Memory B cell (primary cell): Measurements from ENCODE around the gene MTURN.
"Not testable (repeated sequence)": the region's sequence is repeated elsewhere in the genome, so short reads cannot be mapped to it uniquely, and the experiment has no call there.

Experiments used
- ATAC-seq: fragments of 150-1000 bp; cut with Tn5 transposase; 2 replicates; pipeline ENCODE4 v1.10.0; 2021; ENCODE audit warnings: low read depth, mild to moderate bottlenecking, moderate library complexity
- DNase-seq, 2 donors: peaks; one replicate each; pipeline ENCODE4 v3.0.0; 2022; ENCODE audit warnings: low spot score in 2 of 2
- H3K27ac Mint-ChIP-seq: one replicate; pipeline ENCODE4 v1.8.0; 2022; ENCODE audit warnings: mild to moderate bottlenecking, moderate library complexity, mixed read lengths
- H3K27me3 Mint-ChIP-seq: one replicate; pipeline ENCODE4 v1.8.0; 2022; ENCODE audit warnings: mixed read lengths
- H3K36me3 Mint-ChIP-seq: one replicate; pipeline ENCODE4 v1.8.0; 2022; ENCODE audit warnings: mild to moderate bottlenecking, mixed read lengths
- H3K4me1 Mint-ChIP-seq: one replicate; pipeline ENCODE4 v1.8.0; 2022; ENCODE audit warnings: mixed read lengths
- H3K4me3 Mint-ChIP-seq: one replicate; pipeline ENCODE4 v1.8.0; 2022; ENCODE audit warnings: mild to moderate bottlenecking, moderate library complexity, mixed read lengths
- H3K9me3 Mint-ChIP-seq: one replicate; pipeline ENCODE4 v1.8.0; 2022; ENCODE audit warnings: mixed read lengths

The MTURN gene

DNA sequence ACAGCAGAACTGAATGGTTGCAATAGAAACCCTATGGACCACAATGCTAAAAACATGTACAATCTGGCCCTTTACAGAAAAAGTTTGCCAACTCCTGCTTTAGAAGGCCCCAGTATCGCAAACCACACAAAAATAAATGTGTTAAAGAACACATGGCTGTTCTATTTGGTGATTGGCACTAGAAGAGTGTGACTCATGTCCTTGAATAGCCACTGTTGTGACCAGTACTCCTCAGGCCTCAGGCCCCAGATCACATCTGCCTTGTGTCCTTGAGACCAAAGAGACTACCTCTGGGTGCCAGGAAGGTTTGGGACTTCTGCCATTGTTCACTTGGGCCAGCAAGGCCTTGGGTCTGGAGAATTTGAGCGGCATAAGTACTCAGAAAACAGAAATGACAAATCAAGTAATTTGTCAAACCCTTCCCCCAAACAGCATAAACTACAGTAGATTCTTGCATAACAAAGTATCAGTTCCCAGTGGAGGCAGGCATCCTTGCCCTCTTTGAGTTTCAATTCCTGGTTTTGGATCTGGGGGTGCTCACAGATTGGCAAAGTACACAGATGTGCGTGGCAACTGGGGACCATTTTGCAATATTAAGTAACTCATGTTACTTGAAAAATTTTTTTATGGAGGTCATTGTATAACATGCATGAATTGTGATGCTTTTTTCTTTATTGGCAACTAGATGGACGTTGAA lies 50.2 kb downstream of the MTURN start:
- Mint-ChIP-seq H3K27ac (no peak overlapping the region), H3K4me3 (no peak overlapping the region), H3K36me3 (peaks cover 14% of the 10 kb centered on the region), H3K9me3 (peaks cover 11% of the 10 kb centered on the region), H3K4me1 (peaks cover 9% of the 10 kb centered on the region), H3K27me3 (no peaks in the 10 kb centered on the region)
- no peak for DNase-seq
- ATAC-seq, result peak; percentile 90

- DNase-seq (no peak), ATAC-seq (no peak)
- Mint-ChIP-seq H3K9me3 (peaks cover 11% of the 10 kb centered on the region), H3K4me3 (no peak overlapping the region), H3K4me1 (peaks cover 9% of the 10 kb centered on the region), H3K36me3 (peaks cover 14% of the 10 kb centered on the region), H3K27ac (no peak overlapping the region), H3K27me3 (no peaks in the 10 kb centered on the region)
These were observed 50.7 kb downstream of the MTURN start for GRCh38 chr7:30185496-30185895.

DNA sequence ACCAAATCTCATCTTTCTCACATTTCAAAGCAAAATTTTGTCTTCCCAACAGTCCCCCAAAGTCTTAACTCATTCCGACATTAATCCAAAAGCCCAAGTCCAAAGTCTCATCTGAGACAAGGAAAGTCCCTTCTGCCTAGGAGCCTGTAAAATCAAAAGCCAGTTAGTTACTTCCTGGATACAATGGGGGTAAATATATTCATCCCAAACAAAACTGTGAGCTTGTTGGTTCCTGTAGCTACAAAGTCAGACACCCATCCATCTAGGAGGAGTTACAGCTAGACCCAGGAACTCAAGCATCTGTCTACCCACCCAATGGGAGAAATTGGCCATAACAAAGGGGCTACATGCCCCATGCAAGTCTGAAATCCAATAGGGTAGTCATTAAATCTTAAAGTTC lies 51.9 kb downstream of the MTURN start:
- DNase-seq (no peak), ATAC-seq (no peak)
- no peak overlapping the region for H3K27ac Mint-ChIP-seq
- H3K9me3 Mint-ChIP-seq, result peaks cover 11% of the 10 kb centered on the region
- peaks cover 9% of the 10 kb centered on the region for H3K4me1 Mint-ChIP-seq
- no peak overlapping the region for H3K4me3 Mint-ChIP-seq
- peaks cover 14% of the 10 kb centered on the region for H3K36me3 Mint-ChIP-seq
- no peaks in the 10 kb centered on the region for H3K27me3 Mint-ChIP-seq

DNA sequence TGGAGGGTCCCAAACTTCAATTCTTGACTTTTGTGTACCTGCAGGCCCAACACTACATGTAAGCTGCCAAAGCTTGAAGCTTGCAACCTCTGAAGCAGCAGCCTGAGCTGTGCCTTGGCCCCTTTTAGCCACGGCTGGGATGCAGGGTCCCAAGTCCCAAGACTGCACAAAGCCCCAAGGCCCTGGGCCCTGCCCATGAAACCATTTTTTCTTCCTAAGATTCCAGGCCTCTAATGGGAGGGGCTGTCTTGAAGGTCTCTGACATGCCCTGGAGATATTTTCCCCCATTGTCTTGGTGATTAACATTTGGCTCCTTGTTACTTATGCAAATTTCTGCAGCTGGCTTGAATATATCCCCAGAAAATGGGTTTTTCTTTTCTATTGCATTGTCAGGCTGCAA lies 52.7 kb downstream of the MTURN start:
- Mint-ChIP-seq H3K27me3 (no peaks in the 10 kb centered on the region), H3K4me1 (peaks cover 10% of the 10 kb centered on the region), H3K27ac (no peak overlapping the region), H3K9me3 (peaks cover 11% of the 10 kb centered on the region), H3K4me3 (no peak overlapping the region), H3K36me3 (peaks cover 14% of the 10 kb centered on the region)
- DNase-seq (no peak), ATAC-seq (no peak)

DNA sequence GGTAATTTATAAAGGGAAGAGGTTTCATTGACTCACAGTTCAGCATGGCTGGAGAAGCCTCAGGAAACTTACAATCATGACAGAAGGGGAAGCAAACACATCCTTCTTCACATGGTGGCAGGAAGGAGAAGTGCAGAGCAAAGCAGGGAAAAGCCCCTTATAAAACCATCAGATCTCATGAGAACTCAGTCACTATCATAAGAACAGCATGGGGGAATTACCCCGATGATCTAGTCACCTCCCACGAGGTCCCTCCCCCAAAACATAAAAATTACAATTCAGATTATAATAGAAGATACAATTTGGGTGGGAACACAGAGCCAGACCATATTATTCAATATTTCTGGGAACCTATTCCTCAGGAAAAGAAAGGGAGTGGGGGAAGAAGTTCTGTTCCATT lies 53.6 kb downstream of the MTURN start:
- ATAC-seq, result peak; percentile 59
- H3K4me1 Mint-ChIP-seq, result peaks cover 17% of the 10 kb centered on the region
- not testable (repeated sequence) for H3K27me3 Mint-ChIP-seq, DNase-seq, H3K9me3 Mint-ChIP-seq, H3K4me3 Mint-ChIP-seq
- peaks cover 14% of the 10 kb centered on the region for H3K36me3 Mint-ChIP-seq
- H3K27ac Mint-ChIP-seq, result peak overlapping the region; percentile 52

DNA sequence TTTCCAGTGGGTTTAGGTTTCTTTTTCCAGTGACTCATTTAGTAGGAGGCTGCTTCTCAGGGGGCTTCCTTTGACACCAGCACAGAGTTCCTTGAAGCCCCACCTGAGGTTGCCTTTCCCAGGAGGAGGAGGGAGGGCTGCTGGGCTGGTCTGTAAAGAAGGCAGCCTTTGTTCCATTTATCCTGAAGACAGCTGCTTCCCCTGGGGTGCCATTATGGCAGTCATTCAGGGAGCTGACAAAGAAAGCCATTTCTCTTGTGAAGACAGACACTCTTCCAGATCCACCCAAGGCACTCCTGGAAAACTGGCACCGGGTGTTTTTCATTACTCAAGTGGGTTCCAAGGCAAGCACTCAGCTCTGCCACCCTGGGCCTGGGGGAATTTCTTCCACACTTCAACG lies 54.0 kb downstream of the MTURN start:
- Mint-ChIP-seq H3K36me3 (peaks cover 14% of the 10 kb centered on the region), H3K27me3 (no peaks in the 10 kb centered on the region), H3K9me3 (peaks cover 9% of the 10 kb centered on the region), H3K4me3 (no peak overlapping the region), H3K27ac (no peak overlapping the region), H3K4me1 (peaks cover 19% of the 10 kb centered on the region)
- ATAC-seq (no peak), DNase-seq (no peak)

- DNase-seq (no peak), ATAC-seq (no peak)
- Mint-ChIP-seq H3K27ac (no peak overlapping the region), H3K36me3 (peaks cover 23% of the 10 kb centered on the region), H3K4me3 (no peak overlapping the region), H3K4me1 (peaks cover 17% of the 10 kb centered on the region), H3K9me3 (peaks cover 12% of the 10 kb centered on the region), H3K27me3 (no peaks in the 10 kb centered on the region)
These were observed 57.0 kb downstream of the MTURN start for GRCh38 chr7:30191809-30192208.

DNA sequence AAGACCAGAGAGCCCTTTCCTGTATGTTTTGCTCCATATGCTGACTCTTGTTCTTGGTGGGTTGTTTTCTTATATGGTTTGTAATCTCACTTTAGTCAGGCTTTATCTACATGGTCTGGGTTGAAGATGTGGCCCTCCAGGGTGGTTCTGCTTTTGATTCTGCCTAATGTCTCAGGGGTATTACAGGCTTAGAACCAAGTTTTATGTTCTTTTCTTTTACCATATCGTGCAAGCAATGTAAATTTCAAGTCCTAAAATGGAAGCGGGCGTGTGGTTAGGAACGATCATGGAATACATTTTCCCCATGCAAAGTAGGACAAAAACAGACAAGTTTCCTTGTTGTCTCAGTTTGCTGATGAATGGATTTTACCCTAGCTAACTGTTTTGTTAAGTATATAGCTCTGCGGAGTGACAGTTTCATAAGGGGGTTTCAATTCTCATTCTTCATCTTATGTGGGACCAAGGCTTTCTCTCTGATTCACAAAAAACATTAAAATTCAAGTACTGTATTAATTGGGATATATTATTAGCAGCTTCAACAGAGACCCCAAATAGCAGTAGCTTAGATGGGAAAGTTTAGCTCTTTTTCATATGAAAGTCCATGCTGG lies 58.7 kb downstream of the MTURN start:
- Mint-ChIP-seq H3K36me3 (peaks cover 22% of the 10 kb centered on the region), H3K9me3 (peaks cover 8% of the 10 kb centered on the region), H3K27me3 (no peaks in the 10 kb centered on the region), H3K4me3 (no peak overlapping the region), H3K27ac (peak overlapping the region; percentile 52), H3K4me1 (peaks cover 12% of the 10 kb centered on the region)
- DNase-seq, result no peak
- peak; percentile 52 for ATAC-seq

GRCh38 chr7:30196408-30196807 lies 61.6 kb downstream of the MTURN start:
- peaks cover 23% of the 10 kb centered on the region for H3K4me1 Mint-ChIP-seq
- H3K9me3 Mint-ChIP-seq, result peaks cover 8% of the 10 kb centered on the region
- DNase-seq (no peak), ATAC-seq (no peak)
- H3K36me3 Mint-ChIP-seq, result peaks cover 19% of the 10 kb centered on the region
- no peak overlapping the region for H3K4me3 Mint-ChIP-seq
- H3K27me3 Mint-ChIP-seq, result no peaks in the 10 kb centered on the region
- no peak overlapping the region for H3K27ac Mint-ChIP-seq

- Mint-ChIP-seq H3K36me3 (peaks cover 19% of the 10 kb centered on the region), H3K9me3 (peaks cover 8% of the 10 kb centered on the region), H3K4me3 (no peak overlapping the region), H3K27me3 (no peaks in the 10 kb centered on the region), H3K4me1 (peaks cover 33% of the 10 kb centered on the region), H3K27ac (no peak overlapping the region)
- ATAC-seq, result no peak
- DNase-seq, result no peak
These were observed 62.7 kb downstream of the MTURN start for GRCh38 chr7:30197438-30197837.

GRCh38 chr7:30199271-30199670 lies 64.5 kb downstream of the MTURN start:
- Mint-ChIP-seq H3K27me3 (no peaks in the 10 kb centered on the region), H3K9me3 (peaks cover 8% of the 10 kb centered on the region), H3K4me3 (no peak overlapping the region), H3K27ac (no peak overlapping the region), H3K4me1 (peaks cover 22% of the 10 kb centered on the region), H3K36me3 (peaks cover 19% of the 10 kb centered on the region)
- DNase-seq (no peak), ATAC-seq (no peak)

DNA sequence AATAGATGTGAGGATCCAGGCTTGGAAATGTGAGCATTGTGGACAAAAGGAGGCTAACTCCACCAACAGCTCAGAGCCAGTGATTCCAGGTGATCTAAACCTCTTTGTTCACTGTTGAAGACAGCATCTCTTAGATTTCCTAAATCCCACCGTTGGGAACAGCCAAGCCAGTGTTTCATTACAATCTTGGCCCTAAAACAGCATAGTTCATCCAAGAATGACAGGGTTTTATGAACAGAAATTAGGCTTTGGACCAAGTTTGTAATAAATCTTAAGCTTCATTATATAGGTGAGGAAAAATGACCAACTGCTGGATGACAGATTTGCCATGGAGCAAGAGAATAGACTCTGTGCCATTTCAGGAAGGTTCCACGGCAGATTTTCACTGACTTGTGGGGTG lies 65.8 kb downstream of the MTURN start:
- H3K4me3 Mint-ChIP-seq, result no peak overlapping the region
- peak overlapping the region; percentile 90 for H3K27ac Mint-ChIP-seq
- no peaks in the 10 kb centered on the region for H3K27me3 Mint-ChIP-seq
- peaks cover 22% of the 10 kb centered on the region for H3K4me1 Mint-ChIP-seq
- no peak for ATAC-seq
- peaks cover 7% of the 10 kb centered on the region for H3K9me3 Mint-ChIP-seq
- no peak for DNase-seq
- H3K36me3 Mint-ChIP-seq, result peaks cover 11% of the 10 kb centered on the region

GRCh38 chr7:30201161-30201666 lies 66.4 kb downstream of the MTURN start:
- Mint-ChIP-seq H3K27ac (peak overlapping the region; percentile 90), H3K27me3 (no peaks in the 10 kb centered on the region), H3K4me1 (peaks cover 22% of the 10 kb centered on the region), H3K4me3 (peak overlapping the region; percentile 63), H3K9me3 (peaks cover 4% of the 10 kb centered on the region), H3K36me3 (peaks cover 7% of the 10 kb centered on the region)
- peak; percentile 92 for ATAC-seq
- peak; percentile 18 to 27 for DNase-seq

DNA sequence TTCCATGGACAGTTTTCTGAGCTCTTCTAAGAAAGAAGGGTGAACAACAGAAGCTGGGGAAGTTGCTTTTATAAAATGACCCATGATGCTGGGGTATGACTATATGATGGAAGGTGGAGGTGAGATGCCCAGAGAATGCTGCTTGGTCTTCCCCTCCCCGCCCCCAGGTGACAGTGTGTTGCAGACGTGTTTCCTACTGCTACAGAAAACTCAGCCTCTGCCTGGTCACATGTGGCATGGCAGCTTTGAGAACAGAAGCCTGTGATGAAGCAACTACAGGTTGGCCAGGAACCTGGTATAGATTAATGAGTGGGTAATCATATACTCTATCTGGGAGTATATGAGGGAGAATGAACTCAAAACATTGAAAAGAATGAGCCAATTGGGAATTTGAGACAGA lies 67.1 kb downstream of the MTURN start:
- DNase-seq, result no peak
- H3K27me3 Mint-ChIP-seq, result no peaks in the 10 kb centered on the region
- peak overlapping the region; percentile 63 for H3K4me3 Mint-ChIP-seq
- H3K27ac Mint-ChIP-seq, result peak overlapping the region; percentile 90
- H3K36me3 Mint-ChIP-seq, result peaks cover 5% of the 10 kb centered on the region
- H3K9me3 Mint-ChIP-seq, result peaks cover 1% of the 10 kb centered on the region
- peaks cover 23% of the 10 kb centered on the region for H3K4me1 Mint-ChIP-seq
- peak; percentile 13 for ATAC-seq

DNA sequence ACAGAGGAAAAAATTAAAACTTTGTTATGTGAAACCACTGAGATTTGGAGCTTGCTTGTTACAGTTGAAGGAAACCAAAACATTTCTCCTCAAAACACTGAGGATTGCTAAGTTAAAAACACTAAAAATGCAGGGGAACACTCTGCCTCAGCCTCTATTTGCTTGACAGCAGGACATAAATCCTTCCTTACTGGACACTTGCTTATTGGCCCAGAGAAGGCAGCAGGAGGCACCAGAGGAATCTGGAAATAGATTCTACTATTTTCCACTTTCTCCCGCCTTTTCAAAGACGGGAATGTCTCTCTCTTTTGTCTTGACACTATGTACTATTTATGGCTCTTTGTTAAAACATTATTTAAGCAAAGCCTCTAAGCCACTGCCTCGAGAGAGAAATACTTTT lies 67.9 kb downstream of the MTURN start:
- H3K27ac Mint-ChIP-seq, result peak overlapping the region; percentile 90
- ATAC-seq, result no peak
- H3K4me1 Mint-ChIP-seq, result peaks cover 25% of the 10 kb centered on the region
- H3K9me3 Mint-ChIP-seq, result no peaks in the 10 kb centered on the region
- H3K27me3 Mint-ChIP-seq, result no peaks in the 10 kb centered on the region
- no peak for DNase-seq
- H3K36me3 Mint-ChIP-seq, result peaks cover 2% of the 10 kb centered on the region
- no peak overlapping the region for H3K4me3 Mint-ChIP-seq
